H1 (cell line): Measurements from ENCODE around the gene MRPS15. TPM values are rescaled to one million over a fixed set of nuclear protein-coding genes. Genes with fewer than 3 reads are reported as not detected.

Source experiments
- CTCF ChIA-PET: fragments of 300-600 bp; sonication (Branson Sonifier 250); formaldehyde crosslinking; loops from one replicate; lab custom pipeline; 2021; ENCODE audit not compliant: partially characterized antibody; lab: Charles Lee
- POLR2A ChIA-PET: fragments of 300-600 bp; sonication (Branson Sonifier 250); formaldehyde crosslinking; loops from one replicate; lab custom pipeline; 2021; ENCODE audit warnings: inconsistent platforms; ENCODE audit not compliant: partially characterized antibody; lab: Charles Lee
- DNase-seq, 2 experiments: peaks; one replicate each; pipeline versions ENCODE4 v3.0.0 to v3.0.0-alpha.2; 2010 to 2022; ENCODE audit warnings: low spot score in 2 of 2, low read depth in 1 of 2, mixed read lengths in 1 of 2
- FAIRE-seq: peaks from 2 replicates; lab custom pipeline; 2011; peaks lifted over from hg19 to GRCh38; lab: Jason Lieb, UNC
- H2AFZ ChIP-seq: 2 replicates; pipeline ENCODE4 v1.8.1; 2012; ENCODE audit warnings: low read length, inconsistent platforms
- H2AK5ac ChIP-seq: 2 replicates; pipeline ENCODE4 v1.6.1; 2013; ENCODE audit warnings: low read depth, low read length
- H2BK120ac ChIP-seq: replicated peaks from 2 replicates; pipeline ENCODE3; 2013; ENCODE audit warnings: low read depth, low read length, inconsistent platforms
- H2BK12ac ChIP-seq: 2 replicates; pipeline ENCODE4 v1.6.1; 2013; ENCODE audit warnings: low read depth, low read length
- H2BK15ac ChIP-seq: 2 replicates; pipeline ENCODE4 v1.6.1; 2013; ENCODE audit warnings: low read length
- H2BK20ac ChIP-seq: 2 replicates; pipeline ENCODE4 v1.6.1; 2013; ENCODE audit warnings: low read length
- H2BK5ac ChIP-seq: 2 replicates; pipeline ENCODE4 v1.6.1; 2013; ENCODE audit warnings: low read depth, low read length
- H3K14ac ChIP-seq: 2 replicates; pipeline ENCODE4 v1.6.1; 2013; ENCODE audit warnings: inconsistent platforms; ENCODE audit not compliant: insufficient read length
- H3K18ac ChIP-seq: 2 replicates; pipeline ENCODE4 v1.6.1; 2013; ENCODE audit warnings: low read length; ENCODE audit errors: extremely low read depth
- H3K23ac ChIP-seq: 2 replicates; pipeline ENCODE4 v1.6.1; 2013; ENCODE audit warnings: inconsistent platforms; ENCODE audit not compliant: insufficient read length
- H3K23me2 ChIP-seq: 2 replicates; pipeline ENCODE4 v1.6.1; 2013; ENCODE audit warnings: low read depth, low read length
- H3K27ac ChIP-seq: 2 replicates; pipeline ENCODE4 v1.6.1; 2011; ENCODE audit warnings: low read depth, low read length, inconsistent platforms
- H3K27me3 ChIP-seq, 4 experiments: replicated peaks in 1 of 4; 1 replicate in 1 of 4; 2 replicates in 3 of 4; pipeline versions ENCODE4 v1.6.1 to v1.8.1; 2011 to 2013; ENCODE audit warnings: low read length in 3 of 4, mild to moderate bottlenecking in 3 of 4, inconsistent platforms in 2 of 4, mixed read lengths in 2 of 4, moderate library complexity in 1 of 4; ENCODE audit not compliant: control insufficient read depth in 3 of 4, insufficient read depth in 3 of 4; ENCODE audit errors: extremely low read depth in 1 of 4
- H3K36me3 ChIP-seq, 4 experiments: 2 replicates each; pipeline versions ENCODE4 v1.6.1 to v1.8.1; 2011 to 2013; ENCODE audit warnings: mild to moderate bottlenecking in 4 of 4, low read length in 3 of 4, moderate library complexity in 2 of 4, control low read depth in 1 of 4, inconsistent platforms in 1 of 4; ENCODE audit not compliant: insufficient read depth in 4 of 4, control insufficient read depth in 2 of 4
- H3K4ac ChIP-seq: replicated peaks from 2 replicates; pipeline ENCODE3; 2013; ENCODE audit warnings: low read length, low read depth, mixed read lengths, inconsistent platforms; ENCODE audit not compliant: insufficient read length
- H3K4me1 ChIP-seq, 4 experiments: replicated peaks in 1 of 4; 1 replicate in 1 of 4; 2 replicates in 3 of 4; pipeline versions ENCODE4 v1.6.1 to v1.8.1; 2011 to 2013; ENCODE audit warnings: low read length in 3 of 4, inconsistent platforms in 2 of 4, mixed read lengths in 1 of 4; ENCODE audit not compliant: insufficient read depth in 4 of 4, control insufficient read depth in 3 of 4
- H3K4me2 ChIP-seq, 2 experiments: 2 replicates each; pipeline versions ENCODE4 v1.6.1 to v1.8.1; 2011 to 2013; ENCODE audit warnings: low read depth in 2 of 2, low read length in 2 of 2, control low read depth in 1 of 2, inconsistent platforms in 1 of 2, mild to moderate bottlenecking in 1 of 2; ENCODE audit not compliant: insufficient read depth in 1 of 2
- H3K4me3 ChIP-seq, 4 experiments: fragments of 200-600, 300-600 bp in 1 of 4; sonication (generic), shearing (Covaris generic), sonication (Bioruptor Twin) in 1 of 4; 2 replicates each; pipeline versions ENCODE4 v1.5.1 to v1.8.1; 2011 to 2016; ENCODE audit warnings: low read length in 4 of 4, low read depth in 3 of 4, control low read depth in 2 of 4, inconsistent platforms in 2 of 4, mild to moderate bottlenecking in 2 of 4, mixed read lengths in 1 of 4, moderate library complexity in 1 of 4; ENCODE audit not compliant: insufficient read depth in 2 of 4; ENCODE audit errors: extremely low read depth in 1 of 4
- H3K56ac ChIP-seq: replicated peaks from 2 replicates; pipeline ENCODE3; 2013; ENCODE audit warnings: low read depth, mild to moderate bottlenecking, mixed read lengths, low read length, inconsistent platforms; ENCODE audit not compliant: insufficient read length
- H3K79me1 ChIP-seq: 2 replicates; pipeline ENCODE4 v1.6.1; 2013; ENCODE audit warnings: low read depth, low read length, control low read depth
- H3K79me2 ChIP-seq, 2 experiments: 2 replicates each; pipeline versions ENCODE4 v1.6.1 to v1.8.1; 2012 to 2013; ENCODE audit warnings: low read length in 2 of 2, mild to moderate bottlenecking in 2 of 2, inconsistent platforms in 1 of 2; ENCODE audit not compliant: insufficient read depth in 2 of 2, control insufficient read depth in 1 of 2
- H3K9ac ChIP-seq, 4 experiments: replicated peaks in 1 of 4; 1 replicate in 1 of 4; 2 replicates in 3 of 4; pipeline versions ENCODE4 v1.6.1 to v1.8.1; 2011 to 2013; ENCODE audit warnings: low read depth in 3 of 4, low read length in 3 of 4, control low read depth in 2 of 4, mild to moderate bottlenecking in 2 of 4, moderate library complexity in 2 of 4, inconsistent platforms in 1 of 4; ENCODE audit errors: extremely low read depth in 1 of 4
- H3K9me3 ChIP-seq, 2 experiments: 2 replicates each; pipeline versions ENCODE4 v1.6.1 to v1.8.1; 2012 to 2013; ENCODE audit warnings: mild to moderate bottlenecking in 2 of 2, moderate library complexity in 2 of 2, control low read depth in 1 of 2, inconsistent platforms in 1 of 2, low read depth in 1 of 2, low read length in 1 of 2, mixed read lengths in 1 of 2; ENCODE audit not compliant: insufficient read depth in 2 of 2
- H4K20me1 ChIP-seq, 2 experiments: replicated peaks in 1 of 2; 2 replicates each; pipeline versions ENCODE3 to v1.8.1; 2011 to 2013; ENCODE audit warnings: inconsistent platforms in 2 of 2, low read length in 2 of 2, mild to moderate bottlenecking in 1 of 2; ENCODE audit not compliant: insufficient read depth in 2 of 2, control insufficient read depth in 1 of 2
- H4K5ac ChIP-seq: 2 replicates; pipeline ENCODE4 v1.6.1; 2013; ENCODE audit warnings: low read length, low read depth, mixed read lengths, inconsistent platforms; ENCODE audit not compliant: insufficient read length
- H4K8ac ChIP-seq: 2 replicates; pipeline ENCODE4 v1.8.0; 2013; ENCODE audit warnings: mild to moderate bottlenecking, moderate library complexity, low read length, inconsistent platforms; ENCODE audit not compliant: insufficient read depth; ENCODE audit errors: extremely low read depth
- H4K91ac ChIP-seq: replicated peaks from 2 replicates; pipeline ENCODE3; 2013; ENCODE audit warnings: low read length, mixed read lengths, inconsistent platforms; ENCODE audit not compliant: insufficient read length
- CBX8 ChIP-seq: fragments of 300-800, 300-1000 bp; sonication (generic); IDR thresholded peaks from 2 replicates; pipeline ENCODE4 v1.7.1; 2016; ENCODE audit warnings: low read depth, low read length, borderline replicate concordance
- CEBPB ChIP-seq: IDR thresholded peaks from 2 replicates; pipeline ENCODE4 v1.6.1; 2012; ENCODE audit warnings: low read depth, low read length
- CTBP2 ChIP-seq: IDR thresholded peaks from 2 replicates; pipeline ENCODE4 v1.7.0; 2011; ENCODE audit warnings: borderline replicate concordance, mild to moderate bottlenecking, moderate library complexity, mixed read lengths, low read length; ENCODE audit not compliant: insufficient read depth, insufficient read length
- CTCF ChIP-seq, 3 experiments: IDR thresholded peaks; 1 replicate in 2 of 3; 2 replicates in 1 of 3; pipeline versions ENCODE4 v1.5.1 to v1.6.1; 2011; ENCODE audit warnings: low read length in 3 of 3, mild to moderate bottlenecking in 3 of 3, inconsistent platforms in 2 of 3, low read depth in 1 of 3, moderate library complexity in 1 of 3; ENCODE audit not compliant: insufficient read depth in 1 of 3; ENCODE audit errors: control extremely low read depth in 1 of 3
- GABPA ChIP-seq: IDR thresholded peaks from 2 replicates; pipeline ENCODE4 v1.6.1; 2011; ENCODE audit warnings: mild to moderate bottlenecking, low read length, moderate library complexity, borderline replicate concordance; ENCODE audit not compliant: insufficient read depth
- JUN ChIP-seq: IDR thresholded peaks from 2 replicates; pipeline ENCODE4 v1.6.1; 2011; ENCODE audit warnings: low read depth, mild to moderate bottlenecking, improper control_type of control experiment, low read length
- JUND ChIP-seq: IDR thresholded peaks from 2 replicates; pipeline ENCODE4 v1.6.1; 2011; ENCODE audit warnings: mild to moderate bottlenecking, improper control_type of control experiment, low read length
- RNF2 ChIP-seq: fragments of 200-900, 300-1000 bp; sonication (generic); IDR thresholded peaks from 2 replicates; pipeline ENCODE4 v1.7.1; 2016; ENCODE audit warnings: borderline replicate concordance, low read depth, mild to moderate bottlenecking, antibody characterized with exemption, low read length; ENCODE audit not compliant: poor library complexity, severe bottlenecking; ENCODE audit errors: missing control alignments
- TBP ChIP-seq: IDR thresholded peaks from 2 replicates; pipeline ENCODE4 v1.6.1; 2011; ENCODE audit warnings: low read depth, low read length, improper control_type of control experiment
- WGBS, 2 experiments: shearing (Covaris generic) in 1 of 2; methylation state at CpG; one replicate each; pipeline versions ENCODE4 v1.1.6 to v1.1.7; 2013 to 2015; ENCODE audit warnings: low lambda C conversion rate in 2 of 2, mixed read lengths in 2 of 2, inconsistent platforms in 1 of 2, low coverage in 1 of 2, missing lambda C conversion rate in 1 of 2; ENCODE audit not compliant: insufficient replicate concordance in 2 of 2, insufficient coverage in 1 of 2, insufficient read length in 1 of 2; ENCODE audit errors: extremely low coverage in 1 of 2, missing lambda C conversion rate in 1 of 2; 5-methylcytosine and 5-hydroxymethylcytosine counted together
- polyA plus RNA-seq, 7 experiments: library from polyadenylated mRNA; depleted of rRNA in 3 of 7; stranded (reverse) in 5 of 7; unstranded in 2 of 7; fragments of >200 nt in 5 of 7; fragments of 200-250 nt in 2 of 7; gene quantifications; 1 replicate in 5 of 7; 2 replicates in 1 of 7; 4 replicates in 1 of 7; pipeline versions ENCODE4 v1.2.1 to v1.2.3, GENCODE V29; 2011 to 2013; ENCODE audit warnings: missing spikeins in 2 of 7, mixed read lengths in 2 of 7
- total RNA-seq: library from RNA; stranded (reverse); fragmentation: NEBNext Ultra II Directional; extraction: Animal tissue kit (Norgen Biotek cat#: 25700); gene quantifications from 2 replicates; pipeline ENCODE4 v1.2.1, GENCODE V29; 2021

Gene MRPS15
- total and polyA plus RNA-seq, 2 of the 8 experiments (the other 6 are each of a cell fraction or from before 2014, with no cell fraction given) = 53.6 to 129 TPM

- POLR2A ChIA-PET = interaction anchor here (1.5 to 2.9 kb wide), 2 partner anchors 22 to 79 kb away, joined by 7 to 16 read pairs; no protein-coding TSS in a partner anchor
- TF ChIP-seq GABPA (no peak), JUN (no peak), TBP (no peak), RNF2 (no peak), CEBPB (no peak), CTBP2 (no peak), CTCF (IDR thresholded peaks at IDR 0.05; ENCODE audit: control extremely low read depth in 1 of 3, insufficient read depth in 1 of 3, low read depth in 1 of 3, low read length in 3 of 3) (no peak), JUND (no peak), CBX8 (no peak)
- TF ChIP-seq, all 59 proteins: peak for 0
- H3K27me3 ChIP-seq = peaks cover 2 to 28% (median 21%) of the 10 kb centered on the region in 4 experiments
- no peak overlapping the region for H2AFZ ChIP-seq
- H4K91ac ChIP-seq = no peak overlapping the region
- DNase-seq (no peak), FAIRE-seq (no peak)
- peaks cover 0 to 3% (median 0%) of the 10 kb centered on the region in 4 experiments; a peak in 2 of 7 replicates for H3K4me1 ChIP-seq
- H3K79me2 ChIP-seq = peaks cover 0 to 11% of the 10 kb centered on the region in 2 experiments; a peak in 2 of 4 replicates
- no peak overlapping the region for H2BK5ac ChIP-seq
- no peaks in the 10 kb centered on the region for H3K9me3 ChIP-seq
- no peak overlapping the region for H2BK20ac ChIP-seq
- CTCF ChIA-PET = interaction anchor here (0.7 to 1.5 kb wide), 4 partner anchors 27 to 89 kb away, joined by 3 to 5 read pairs (median 4); no protein-coding TSS in a partner anchor
- H4K20me1 ChIP-seq = peaks cover 0 to 3% of the 10 kb centered on the region in 2 experiments
- no peak overlapping the region for H3K4ac ChIP-seq
- no peak overlapping the region for H3K9ac ChIP-seq
- no peak overlapping the region for H3K14ac ChIP-seq
- H3K79me1 ChIP-seq = peaks cover 7% of the 10 kb centered on the region
- no peak overlapping the region for H3K4me3 ChIP-seq
- H4K5ac ChIP-seq = no peak overlapping the region
- no peak overlapping the region for H2BK120ac ChIP-seq
- WGBS, 2 experiments = 52% methylated on average over 4 of the region's 4 CpGs; no CpG with 5 or more reads in 1 of the 2 experiments
- no peak overlapping the region for H3K27ac ChIP-seq
- H3K18ac ChIP-seq = no peak overlapping the region
- H3K23ac ChIP-seq = no peak overlapping the region
- H2AK5ac ChIP-seq = no peak overlapping the region
- H2BK12ac ChIP-seq = no peak overlapping the region
- peaks cover 4% of the 10 kb centered on the region; the same call in 1 of the 2 replicates for H3K23me2 ChIP-seq
- peaks cover 11 to 14% (median 12%) of the 10 kb centered on the region in 4 experiments; a peak in 7 of 8 replicates for H3K36me3 ChIP-seq
- H3K56ac ChIP-seq = no peak overlapping the region
- H3K4me2 ChIP-seq = no peak overlapping the region; a peak in 1 of 4 replicates
- no peak overlapping the region for H4K8ac ChIP-seq
- H2BK15ac ChIP-seq = no peak overlapping the region
Measured at GRCh38 chr1:36465731-36466369, 1.7 kb upstream of the MRPS15 start.
